H4 (cell line): Measurements from ENCODE around the gene PFKP. TPM values are rescaled to one million over a fixed set of nuclear protein-coding genes. Genes with fewer than 3 reads are reported as not detected.

Experiments used
- DNase-seq: peaks from one replicate; pipeline ENCODE4 v3.0.0-alpha.2; 2015; ENCODE audit warnings: low spot score
- total RNA-seq: library from RNA; depleted of rRNA; stranded (reverse); fragments of >200 nt; shearing (Covaris generic); gene quantifications from 2 replicates; pipeline ENCODE4 v1.2.3, GENCODE V29; 2014; rRNA removed

Gene PFKP
- total RNA-seq = 98.8 and 119 TPM in 2 replicates

- DNase-seq = no peak
Measured at GRCh38 chr10:3067118-3067858, at the start of gene PFKP. PFKP (plus strand) TSS chr10:3067548; CDS start chr10:3067596, 48 bp downstream.

- DNase-seq = no peak
Measured at GRCh38 chr10:3018247-3018646, 49.1 kb upstream of the PFKP start.

- DNase-seq = no peak
Measured at GRCh38 chr10:3020311-3020710, 47.0 kb upstream of the PFKP start.

GRCh38 chr10:3020881-3021280, 46.5 kb upstream of the PFKP start:
- DNase-seq = no peak

- DNase-seq = no peak
Measured at GRCh38 chr10:3022027-3022426, 45.3 kb upstream of the PFKP start.

GRCh38 chr10:3023892-3024291, 43.5 kb upstream of the PFKP start:
- DNase-seq = no peak

- no peak for DNase-seq
Measured at GRCh38 chr10:3025026-3025683, 42.2 kb upstream of the PFKP start.

- no peak for DNase-seq
Measured at GRCh38 chr10:3027866-3028265, 39.5 kb upstream of the PFKP start.

GRCh38 chr10:3028441-3028840, 38.9 kb upstream of the PFKP start:
- DNase-seq = no peak

- no peak for DNase-seq
Measured at GRCh38 chr10:3030765-3031164, 36.6 kb upstream of the PFKP start.

- no peak for DNase-seq
Measured at GRCh38 chr10:3031490-3031889, 35.9 kb upstream of the PFKP start.

GRCh38 chr10:3033925-3034324, 33.4 kb upstream of the PFKP start:
- no peak for DNase-seq

GRCh38 chr10:3034616-3035015, 32.7 kb upstream of the PFKP start:
- DNase-seq = no peak

GRCh38 chr10:3036155-3037021, 31.0 kb upstream of the PFKP start:
- no peak for DNase-seq

- DNase-seq = no peak
Measured at GRCh38 chr10:3037182-3037581, 30.2 kb upstream of the PFKP start.

- DNase-seq = no peak
Measured at GRCh38 chr10:3040069-3040468, 27.3 kb upstream of the PFKP start.

- DNase-seq = no peak
Measured at GRCh38 chr10:3042589-3042988, 24.8 kb upstream of the PFKP start.

GRCh38 chr10:3043512-3044368, 23.6 kb upstream of the PFKP start:
- DNase-seq = peak; percentile 76

- peak; percentile 18 for DNase-seq
Measured at GRCh38 chr10:3045471-3046209, 21.7 kb upstream of the PFKP start.

- DNase-seq = no peak
Measured at GRCh38 chr10:3046210-3046779, 21.1 kb upstream of the PFKP start.
